GM19193 (cell line): ENCODE results near the gene SLC9A3.
A peak's percentile ranks its signal among the peaks of the same experiment; 100 is the strongest.

ENCODE experiments used
- POLR2A ChIP-seq: IDR thresholded peaks from 4 replicates; pipeline ENCODE4 v1.6.1; 2011; ENCODE audit not compliant: insufficient read depth, insufficient read length; ENCODE audit errors: extremely low read depth

SLC9A3 gene

GRCh38 chr5:431001-431710 is 93.1 kb downstream of the SLC9A3 start:
- no peak for TF ChIP-seq POLR2A

GRCh38 chr5:430214-430925 is 93.9 kb downstream of the SLC9A3 start:
- TF ChIP-seq POLR2A = no peak

- no peak for TF ChIP-seq POLR2A
Measured at GRCh38 chr5:429453-430188, 94.6 kb downstream of the SLC9A3 start.

- no peak for TF ChIP-seq POLR2A
Measured at GRCh38 chr5:428754-429452, 95.3 kb downstream of the SLC9A3 start.

GRCh38 chr5:428219-428618 is 96.0 kb downstream of the SLC9A3 start:
- no peak for TF ChIP-seq POLR2A

- TF ChIP-seq POLR2A = no peak
Measured at GRCh38 chr5:427415-428087, 96.7 kb downstream of the SLC9A3 start.

GRCh38 chr5:426392-426976 is 97.8 kb downstream of the SLC9A3 start:
- no peak for TF ChIP-seq POLR2A

GRCh38 chr5:425714-426113 is 98.5 kb downstream of the SLC9A3 start:
- TF ChIP-seq POLR2A = no peak

GRCh38 chr5:424301-425110 is 99.7 kb downstream of the SLC9A3 start:
- TF ChIP-seq POLR2A = peak; percentile 50

GRCh38 chr5:423626-424261 is 100.5 kb downstream of the SLC9A3 start:
- no peak for TF ChIP-seq POLR2A

GRCh38 chr5:423233-423565 is 101.0 kb downstream of the SLC9A3 start:
- no peak for TF ChIP-seq POLR2A

- no peak for TF ChIP-seq POLR2A
Measured at GRCh38 chr5:422323-423232, 101.7 kb downstream of the SLC9A3 start.

- no peak for TF ChIP-seq POLR2A
Measured at GRCh38 chr5:421901-422300, 102.3 kb downstream of the SLC9A3 start.
